ELR (cell line): ENCODE measurements around the gene PRR23A.

Experiments
- DNase-seq: peaks from one replicate; pipeline ENCODE4 v3.0.0-alpha.2; 2015; ENCODE audit warnings: low read depth

PRR23A gene

GRCh38 chr3:138972941-138973340, 33.1 kb downstream of the PRR23A start:
- no peak for DNase-seq

- no peak for DNase-seq
These were observed 34.2 kb downstream of the PRR23A start for GRCh38 chr3:138971766-138972320.

DNA sequence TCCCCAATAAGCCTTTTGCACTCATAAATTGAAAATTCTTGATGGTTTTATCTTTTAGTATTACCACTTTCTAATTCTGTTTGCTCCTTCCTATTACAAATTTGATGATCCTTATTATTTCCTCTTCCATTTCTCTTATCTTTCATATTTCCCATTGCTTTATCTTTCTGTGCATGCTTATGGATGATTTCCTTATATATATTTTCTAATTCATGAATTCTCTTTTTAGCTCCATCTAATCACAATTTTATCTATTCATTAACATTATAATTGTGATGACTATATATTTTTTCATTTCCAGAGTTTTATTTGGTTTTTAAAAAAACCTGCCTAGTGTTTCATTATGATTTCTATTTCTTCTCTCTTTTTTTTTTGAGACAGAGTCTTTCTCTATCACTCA, 41.1 kb downstream of the PRR23A start:
- DNase-seq = no peak

- DNase-seq = no peak
These were observed 41.8 kb downstream of the PRR23A start for GRCh38 chr3:138964264-138964663.

DNA sequence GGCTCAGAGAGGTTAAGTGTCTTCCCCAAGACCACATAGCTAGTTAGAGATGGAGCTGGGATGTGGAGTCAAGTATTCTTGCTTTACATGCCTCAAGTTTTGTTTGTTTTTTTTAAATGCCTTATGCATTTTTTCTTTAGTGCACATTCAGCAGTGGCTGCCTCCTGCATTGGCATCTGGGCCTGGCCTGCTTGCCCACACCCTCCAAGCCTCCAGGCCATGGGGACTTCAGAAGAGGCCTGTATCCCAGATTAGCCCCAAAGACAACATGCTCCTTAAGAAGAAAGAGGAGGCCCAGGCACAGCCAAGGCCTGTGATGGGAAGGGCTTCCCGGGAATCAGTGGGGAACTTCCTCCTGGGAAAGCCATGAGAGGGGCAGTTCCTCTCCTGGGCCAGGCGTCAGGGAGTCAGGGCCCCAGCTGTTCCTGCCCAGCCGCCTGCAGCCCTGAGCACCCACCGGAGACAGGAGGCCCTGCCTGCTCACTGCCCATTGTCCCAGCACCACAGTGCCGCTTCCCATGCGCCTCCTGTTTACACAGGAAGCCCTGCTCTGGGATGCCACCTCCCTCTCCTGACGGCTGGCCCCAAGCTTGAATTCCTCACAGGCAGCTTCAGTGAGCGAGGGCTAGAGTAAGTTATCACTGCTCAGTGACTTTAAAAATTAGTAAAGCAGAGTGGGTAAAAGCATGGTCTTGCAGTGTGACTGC, 43.1 kb downstream of the PRR23A start:
- no peak for DNase-seq

DNA sequence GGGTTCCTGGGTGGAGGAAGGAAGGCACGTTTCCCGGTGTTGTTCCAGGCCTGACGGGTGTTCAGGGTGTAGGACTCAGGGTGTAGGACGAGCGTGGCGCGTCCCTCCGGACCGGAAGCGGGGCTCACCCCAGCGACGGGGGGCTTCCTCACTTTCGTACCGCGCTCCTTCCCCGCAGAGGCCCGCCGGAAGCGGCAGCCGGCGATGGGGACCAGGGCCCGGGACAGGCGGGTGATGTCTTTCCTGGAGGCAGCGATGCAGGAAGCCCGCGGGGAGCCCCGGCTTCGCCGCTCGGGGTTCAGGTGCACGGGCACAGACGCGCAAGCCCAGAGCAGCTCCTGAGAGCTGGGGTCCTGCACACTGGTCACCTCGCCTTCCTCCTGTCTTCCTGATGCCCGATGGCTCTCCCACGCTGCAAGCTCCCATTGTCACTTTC, 45.6 kb downstream of the PRR23A start:
- DNase-seq = no peak
